HCT116 (cell line): ENCODE measurements around the gene COG6. TPM values are rescaled to one million over a fixed set of nuclear protein-coding genes. Genes with fewer than 3 reads are reported as not detected.

ENCODE experiments used
- ATAC-seq: fragments of 200-7000 bp; cut with Tn5 transposase; 2 replicates; pipeline ENCODE4 v1.9.1; 2020; ENCODE audit warnings: mild to moderate bottlenecking, moderate library complexity
- BruUV-seq: library from RNA; stranded (reverse); fragments of 400-500 nt; replicated peaks from 2 replicates; lab custom pipeline; 2021; lab: Mats Ljungman, UMichigan
- CTCF ChIA-PET: fragments of 300-600 bp; sonication (Branson Sonifier 250); formaldehyde crosslinking; loops from one replicate; lab custom pipeline; 2021; ENCODE audit warnings: antibody characterized with exemption; lab: Charles Lee
- POLR2A ChIA-PET: fragments of 300-600, 350-600 bp; sonication (Branson Sonifier 250); formaldehyde crosslinking; loops from one replicate; lab custom pipeline; 2021; ENCODE audit warnings: antibody characterized with exemption; lab: Charles Lee
- RAD21 ChIA-PET, 2 experiments: fragments of 300-600 bp; sonication (Branson Sonifier 250); formaldehyde crosslinking; loops; one replicate each; lab custom pipeline; 2023; ENCODE audit warnings: low total read pairs in 2 of 2; ENCODE audit not compliant: uncharacterized antibody in 2 of 2, unreplicated experiment in 2 of 2, low non-redundant PET in 1 of 2; lab: Charles Lee
- DNase-seq: peaks from one replicate; pipeline ENCODE4 v3.0.0-alpha.2; 2010; ENCODE audit warnings: low read depth, low spot score
- H2AFZ ChIP-seq: fragments of 200-600 bp; shearing (Covaris generic), sonication (generic); 2 replicates; pipeline ENCODE4 v1.6.1; 2017; ENCODE audit warnings: low read depth, mixed run types, mixed read lengths, antibody characterized with exemption, low read length; ENCODE audit not compliant: poor library complexity, severe bottlenecking
- H3K27ac ChIP-seq: 2 replicates; pipeline ENCODE4 v1.5.1; 2012; ENCODE audit warnings: low read depth, low read length
- H3K27me3 ChIP-seq: fragments of 200-600 bp; sonication (generic); 2 replicates; pipeline ENCODE4 v1.6.1; 2016; ENCODE audit warnings: mixed run types, low read length, mixed read lengths; ENCODE audit not compliant: insufficient read depth
- H3K36me3 ChIP-seq, 2 experiments: fragments of 200-500 bp in 1 of 2; fragments of 200-600 bp in 1 of 2; sonication (Bioruptor generic) in 1 of 2; sonication (generic) in 1 of 2; 2 replicates each; pipeline versions ENCODE4 v1.5.1 to v1.6.1; 2014 to 2016; ENCODE audit warnings: low read length in 2 of 2, inconsistent platforms in 1 of 2, mixed read lengths in 1 of 2, mixed run types in 1 of 2; ENCODE audit not compliant: insufficient read depth in 2 of 2, control insufficient read depth in 1 of 2
- H3K4me1 ChIP-seq, 2 experiments: fragments of 200-600 bp in 1 of 2; sonication (generic) in 1 of 2; 2 replicates each; pipeline versions ENCODE4 v1.5.1 to v1.6.1; 2012 to 2017; ENCODE audit warnings: low read length in 2 of 2, inconsistent platforms in 1 of 2, mild to moderate bottlenecking in 1 of 2, mixed read lengths in 1 of 2, mixed run types in 1 of 2, moderate library complexity in 1 of 2; ENCODE audit not compliant: insufficient read depth in 2 of 2, control insufficient read depth in 1 of 2
- H3K4me2 ChIP-seq: fragments of 200-600 bp; sonication (generic); 2 replicates; pipeline ENCODE4 v1.6.1; 2017; ENCODE audit warnings: mixed run types, low read length, mixed read lengths
- H3K4me3 ChIP-seq, 2 experiments: fragments of 200-600 bp in 1 of 2; sonication (generic) in 1 of 2; replicated peaks in 1 of 2; 2 replicates each; pipeline ENCODE4 v1.5.1; 2011 to 2016; ENCODE audit warnings: low read length in 2 of 2, control low read depth in 1 of 2, low read depth in 1 of 2, mild to moderate bottlenecking in 1 of 2, mixed read lengths in 1 of 2, mixed run types in 1 of 2
- H3K79me2 ChIP-seq: fragments of 200-600 bp; sonication (generic); 2 replicates; pipeline ENCODE4 v1.6.1; 2017; ENCODE audit warnings: mild to moderate bottlenecking, mixed run types, low read length, moderate library complexity, mixed read lengths; ENCODE audit not compliant: insufficient read depth
- H3K9ac ChIP-seq: fragments of 200-600 bp; sonication (generic); 2 replicates; pipeline ENCODE4 v1.6.1; 2016; ENCODE audit warnings: low read length, mixed read lengths
- H3K9me2 ChIP-seq: fragments of 200-600 bp; sonication (generic), shearing (Covaris generic); 2 replicates; pipeline ENCODE4 v1.6.1; 2017; ENCODE audit warnings: mixed run types, mild to moderate bottlenecking, moderate library complexity; ENCODE audit not compliant: insufficient read depth
- H3K9me3 ChIP-seq, 2 experiments: fragments of 200-500 bp in 1 of 2; fragments of 200-600 bp in 1 of 2; sonication (Bioruptor generic) in 1 of 2; sonication (generic) in 1 of 2; 2 replicates each; pipeline ENCODE4 v1.6.1; 2014 to 2017; ENCODE audit warnings: low read length in 2 of 2, mixed read lengths in 2 of 2, inconsistent platforms in 1 of 2, low read depth in 1 of 2, mild to moderate bottlenecking in 1 of 2, mixed run types in 1 of 2, moderate library complexity in 1 of 2; ENCODE audit not compliant: control insufficient read depth in 1 of 2, insufficient read depth in 1 of 2
- H4K20me1 ChIP-seq: fragments of 200-600 bp; sonication (generic), shearing (Covaris generic); 2 replicates; pipeline ENCODE4 v1.6.1; 2017; ENCODE audit warnings: mixed run types, mild to moderate bottlenecking, moderate library complexity; ENCODE audit not compliant: insufficient read depth
- ATF3 ChIP-seq: IDR thresholded peaks from 2 replicates; pipeline ENCODE4 v1.6.1; 2012
- CBX3 ChIP-seq: IDR thresholded peaks from 2 replicates; pipeline ENCODE4 v1.6.1; 2012; ENCODE audit warnings: low read depth
- CEBPB ChIP-seq: IDR thresholded peaks from 2 replicates; pipeline ENCODE4 v1.6.1; 2012; ENCODE audit warnings: low read depth
- CTCF ChIP-seq, 3 experiments: fragments of 200-600 bp in 1 of 3; sonication (generic) in 1 of 3; IDR thresholded peaks in 2 of 3; conservative IDR thresholded peaks in 1 of 3; 2 replicates each; pipeline ENCODE4 v1.5.1; 2012 to 2017; ENCODE audit warnings: low read depth in 2 of 3, low read length in 2 of 3, antibody characterized with exemption in 1 of 3, borderline replicate concordance in 1 of 3, control low read depth in 1 of 3, mild to moderate bottlenecking in 1 of 3, mixed read lengths in 1 of 3, mixed run types in 1 of 3, moderate library complexity in 1 of 3; ENCODE audit not compliant: insufficient read depth in 1 of 3
- EGR1 ChIP-seq: IDR thresholded peaks from 2 replicates; pipeline ENCODE4 v1.6.1; 2012; ENCODE audit warnings: low read depth
- ELF1 ChIP-seq: IDR thresholded peaks from 2 replicates; pipeline ENCODE4 v1.6.1; 2012; ENCODE audit warnings: low read depth, borderline replicate concordance
- EZH2 ChIP-seq: fragments of 200-600 bp; sonication (generic); IDR thresholded peaks from 2 replicates; pipeline ENCODE4 v1.6.1; 2017; ENCODE audit warnings: antibody characterized with exemption, mixed run types
- EZH2phosphoT487 ChIP-seq: fragments of 200-600 bp; IDR thresholded peaks from 2 replicates; pipeline ENCODE4 v1.6.1; 2018; ENCODE audit warnings: antibody characterized with exemption, borderline replicate concordance
- FOSL1 ChIP-seq: IDR thresholded peaks from 2 replicates; pipeline ENCODE4 v1.6.1; 2012; ENCODE audit warnings: low read depth
- JUND ChIP-seq: IDR thresholded peaks from 2 replicates; pipeline ENCODE4 v1.6.1; 2012
- POLR2A ChIP-seq: IDR thresholded peaks from 2 replicates; pipeline ENCODE4 v1.7.0; 2011; ENCODE audit warnings: borderline replicate concordance; ENCODE audit not compliant: insufficient read depth, insufficient read length; ENCODE audit errors: extremely low read depth
- POLR2AphosphoS5 ChIP-seq: IDR thresholded peaks from 2 replicates; pipeline ENCODE4 v1.6.1; 2011; ENCODE audit warnings: mild to moderate bottlenecking, low read depth, low read length, moderate library complexity
- RAD21 ChIP-seq: IDR thresholded peaks from 2 replicates; pipeline ENCODE4 v1.6.1; 2012; ENCODE audit warnings: low read depth, mild to moderate bottlenecking
- SIN3A ChIP-seq: IDR thresholded peaks from 2 replicates; pipeline ENCODE4 v1.6.1; 2012; ENCODE audit warnings: low read depth
- SP1 ChIP-seq: IDR thresholded peaks from 2 replicates; pipeline ENCODE4 v1.6.1; 2012; ENCODE audit warnings: low read depth
- SRF ChIP-seq: IDR thresholded peaks from 2 replicates; pipeline ENCODE4 v1.6.1; 2012; ENCODE audit warnings: low read depth
- TCF7L2 ChIP-seq: IDR thresholded peaks from 2 replicates; pipeline ENCODE4 v1.7.0; 2011; ENCODE audit warnings: borderline replicate concordance, inconsistent platforms; ENCODE audit not compliant: insufficient read depth, insufficient read length; ENCODE audit errors: extremely low read depth
- YY1 ChIP-seq: IDR thresholded peaks from 2 replicates; pipeline ENCODE4 v1.6.1; 2011; ENCODE audit warnings: low read length, low read depth, moderate library complexity, mild to moderate bottlenecking; ENCODE audit not compliant: insufficient replicate concordance; ENCODE audit errors: extremely low read depth
- ZFX ChIP-seq: fragments of 450-650 bp; IDR thresholded peaks from 2 replicates; pipeline ENCODE4 v1.6.1; 2017
- ZNF274 ChIP-seq: fragments of 200-500 bp; sonication (Bioruptor generic); IDR thresholded peaks from 2 replicates; pipeline ENCODE4 v1.6.1; 2014; ENCODE audit warnings: mild to moderate bottlenecking, low read depth, low read length, inconsistent platforms
- intact Hi-C: fragments of 100-400 bp; cut with micrococcal nuclease; formaldehyde crosslinking; loops from 2 replicates; pipeline ENCODE4 v1.10.0; 2022
- total RNA-seq: library from RNA; stranded (reverse); gene quantifications from one replicate; pipeline ENCODE4 v1.2.1, GENCODE V29; 2021; ENCODE audit not compliant: unreplicated experiment

The COG6 gene
- total RNA-seq, 1 experiment from 2014 or later: 33.6 TPM

GRCh38 chr13:39773833-39774232 lies 118.4 kb downstream of the COG6 start:
- no peaks in the 10 kb centered on the region for H3K9me3 ChIP-seq
- no peak overlapping the region for H3K4me3 ChIP-seq
- no peak overlapping the region for H3K4me2 ChIP-seq
- H3K27ac ChIP-seq: no peak overlapping the region
- CTCF ChIA-PET: no interaction called here
- no peak overlapping the region for H2AFZ ChIP-seq
- no peaks in the 10 kb centered on the region for H3K79me2 ChIP-seq
- no peak overlapping the region for H3K9ac ChIP-seq
- no peak for ATAC-seq
- BruUV-seq: no TSS peak
- H4K20me1 ChIP-seq: no peaks in the 10 kb centered on the region
- no peak for TF ChIP-seq SP1
- TF ChIP-seq CBX3: no peak
- TF ChIP-seq EZH2phosphoT487: no peak
- TF ChIP-seq ELF1: no peak
- TF ChIP-seq JUND: no peak
- no peak for TF ChIP-seq YY1
- no peak for TF ChIP-seq SRF
- TF ChIP-seq ZFX: no peak
- TF ChIP-seq POLR2A: no peak
- TF ChIP-seq CEBPB: no peak
- TF ChIP-seq ATF3: no peak
- TF ChIP-seq EGR1: no peak
- TF ChIP-seq RAD21: no peak
- no peak for TF ChIP-seq CTCF (IDR thresholded peaks at IDR 0.05 in 2 of 3, conservative IDR thresholded peaks at IDR 0.05 in 1 of 3; ENCODE audit: borderline replicate concordance in 1 of 3, insufficient read depth in 1 of 3, low read depth in 2 of 3, low read length in 2 of 3)
- TF ChIP-seq EZH2: no peak
- no peak for TF ChIP-seq FOSL1
- TF ChIP-seq POLR2AphosphoS5: no peak
- TF ChIP-seq TCF7L2: no peak
- no peak for TF ChIP-seq ZNF274
- TF ChIP-seq SIN3A: no peak
- H3K9me2 ChIP-seq: no peaks in the 10 kb centered on the region
- intact Hi-C loops: no loop called here
- RAD21 ChIA-PET: no interaction called here
- DNase-seq: no peak
- H3K36me3 ChIP-seq: no peaks in the 10 kb centered on the region
- POLR2A ChIA-PET: no interaction called here
- peaks cover 0 to 12% of the 10 kb centered on the region in 2 experiments; a peak in 2 of 4 replicates for H3K4me1 ChIP-seq
- no peaks in the 10 kb centered on the region for H3K27me3 ChIP-seq
